ENCODE data around the gene NTF3.

NTF3 gene

GRCh38 chr12:5521456-5522325 lies 89.8 kb downstream of the NTF3 start:
- Histone ChIP-seq H3K9me3 (ENCODE audit: control insufficient read depth, insufficient read depth, low read depth, low read length) (no peaks in the 10 kb centered on the region), H3K4me3 (ENCODE audit: low read depth, low read length) (no peak overlapping the region), H3K4me1 (ENCODE audit: control insufficient read depth, insufficient read depth, low read length) (no peaks in the 10 kb centered on the region), H3K36me3 (ENCODE audit: control insufficient read depth in 2 of 2, insufficient read depth in 1 of 2, low read length in 2 of 2) (no peaks in the 10 kb centered on the region), H3K27ac (ENCODE audit: extremely low read depth, low read depth, low read length) (no peak overlapping the region)
- TF ChIP-seq ZNF335 (tag by site-specific recombination; conservative IDR thresholded peaks at IDR 0.05) (no peak), SETDB1 (IDR thresholded peaks at IDR 0.05; ENCODE audit: insufficient read length, low read length) (no peak), ZNF16 (tag by site-specific recombination; IDR thresholded peaks at IDR 0.05; ENCODE audit: low read depth) (no peak), ZBTB17 (tag by site-specific recombination; IDR thresholded peaks at IDR 0.05) (no peak), ZNF747 (tag by site-specific recombination; IDR thresholded peaks at IDR 0.05) (no peak)
- TF ChIP-seq, protein P1, sequence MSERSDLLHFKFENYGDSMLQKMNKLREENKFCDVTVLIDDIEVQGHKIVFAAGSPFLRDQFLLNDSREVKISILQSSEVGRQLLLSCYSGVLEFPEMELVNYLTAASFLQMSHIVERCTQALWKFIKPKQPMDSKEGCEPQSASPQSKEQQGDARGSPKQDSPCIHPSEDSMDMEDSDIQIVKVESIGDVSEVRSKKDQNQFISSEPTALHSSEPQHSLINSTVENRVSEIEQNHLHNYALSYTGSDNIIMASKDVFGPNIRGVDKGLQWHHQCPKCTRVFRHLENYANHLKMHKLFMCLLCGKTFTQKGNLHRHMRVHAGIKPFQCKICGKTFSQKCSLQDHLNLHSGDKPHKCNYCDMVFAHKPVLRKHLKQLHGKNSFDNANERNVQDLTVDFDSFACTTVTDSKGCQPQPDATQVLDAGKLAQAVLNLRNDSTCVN (tag by site-specific recombination; optimal IDR thresholded peaks at IDR 0.05): no peak
- TF ChIP-seq, protein P2, sequence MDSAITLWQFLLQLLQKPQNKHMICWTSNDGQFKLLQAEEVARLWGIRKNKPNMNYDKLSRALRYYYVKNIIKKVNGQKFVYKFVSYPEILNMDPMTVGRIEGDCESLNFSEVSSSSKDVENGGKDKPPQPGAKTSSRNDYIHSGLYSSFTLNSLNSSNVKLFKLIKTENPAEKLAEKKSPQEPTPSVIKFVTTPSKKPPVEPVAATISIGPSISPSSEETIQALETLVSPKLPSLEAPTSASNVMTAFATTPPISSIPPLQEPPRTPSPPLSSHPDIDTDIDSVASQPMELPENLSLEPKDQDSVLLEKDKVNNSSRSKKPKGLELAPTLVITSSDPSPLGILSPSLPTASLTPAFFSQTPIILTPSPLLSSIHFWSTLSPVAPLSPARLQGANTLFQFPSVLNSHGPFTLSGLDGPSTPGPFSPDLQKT (IDR thresholded peaks at IDR 0.05; ENCODE audit: borderline replicate concordance, low read depth, low read length): no peak
- ChIA-PET POLR2A (no interaction called here), CTCF (interaction anchor here (0.6 to 0.8 kb wide), 2 partner anchors 11 to 93 kb away, joined by 3 read pairs; no protein-coding TSS in a partner anchor)

DNA sequence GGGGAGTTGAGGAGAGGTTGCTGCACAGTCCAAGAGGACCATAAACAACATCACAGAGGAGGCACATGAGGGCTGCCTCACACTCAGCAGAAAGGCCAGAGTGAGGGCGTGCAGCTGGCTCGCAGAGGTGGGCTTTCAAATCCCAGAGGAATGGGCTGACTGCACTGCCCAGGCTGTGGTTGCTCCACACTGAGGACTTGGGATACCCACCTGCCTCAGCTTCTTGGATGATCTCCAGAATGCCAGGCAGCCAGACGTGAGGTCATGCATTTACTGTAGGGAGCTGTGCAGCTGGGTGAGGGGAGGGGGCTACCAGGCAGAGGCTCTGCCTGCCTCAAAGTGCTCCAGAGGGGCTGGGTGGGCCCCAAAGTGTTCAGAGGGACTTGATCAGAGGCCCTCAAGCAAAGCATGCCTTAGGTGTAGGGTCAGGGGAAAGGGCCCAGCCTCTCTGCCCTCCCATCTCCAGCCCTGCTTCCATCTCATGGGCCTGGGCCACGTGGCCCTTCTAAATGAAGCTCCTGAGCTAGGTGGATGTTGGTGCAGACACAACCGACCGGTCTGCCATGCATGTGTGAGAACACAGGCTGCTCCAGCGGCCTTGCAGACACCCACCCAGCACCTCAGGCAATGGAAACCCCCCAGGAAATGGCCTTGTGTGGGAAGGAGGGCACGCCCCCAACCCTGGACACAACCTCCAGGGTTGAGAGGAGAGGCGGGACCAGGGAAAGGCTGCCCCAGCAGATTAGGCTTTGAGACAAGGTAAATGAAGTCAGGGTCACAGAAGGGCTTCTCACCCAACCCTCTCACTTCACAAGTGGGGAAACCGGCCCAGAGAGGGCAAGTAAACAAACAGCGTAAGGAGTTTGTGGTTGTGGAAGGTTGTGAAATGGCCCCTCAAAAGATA lies 90.8 kb downstream of the NTF3 start:
- no peaks in the 10 kb centered on the region for H3K9me3 ChIP-seq (ENCODE audit: control insufficient read depth, insufficient read depth, low read depth, low read length)
- POLR2A ChIA-PET: no interaction called here
- no peaks in the 10 kb centered on the region for H3K4me1 ChIP-seq (ENCODE audit: control insufficient read depth, insufficient read depth, low read length)
- H3K36me3 ChIP-seq (ENCODE audit: control insufficient read depth in 2 of 2, insufficient read depth in 1 of 2, low read length in 2 of 2): no peaks in the 10 kb centered on the region
- H3K27ac ChIP-seq (ENCODE audit: extremely low read depth, low read depth, low read length): no peak overlapping the region
- CTCF ChIA-PET: interaction anchor here (0.6 to 0.8 kb wide), 2 partner anchors 12 to 94 kb away, joined by 3 read pairs; no protein-coding TSS in a partner anchor
- H3K4me3 ChIP-seq (ENCODE audit: low read depth, low read length): no peak overlapping the region
- TF ChIP-seq GLI2 (tag by site-specific recombination; IDR thresholded peaks at IDR 0.05; ENCODE audit: borderline replicate concordance, low read depth) (no peak), ZNF335 (tag by site-specific recombination; conservative IDR thresholded peaks at IDR 0.05) (no peak), ZNF768 (tag by site-specific recombination; IDR thresholded peaks at IDR 0.05) (no peak)

DNA sequence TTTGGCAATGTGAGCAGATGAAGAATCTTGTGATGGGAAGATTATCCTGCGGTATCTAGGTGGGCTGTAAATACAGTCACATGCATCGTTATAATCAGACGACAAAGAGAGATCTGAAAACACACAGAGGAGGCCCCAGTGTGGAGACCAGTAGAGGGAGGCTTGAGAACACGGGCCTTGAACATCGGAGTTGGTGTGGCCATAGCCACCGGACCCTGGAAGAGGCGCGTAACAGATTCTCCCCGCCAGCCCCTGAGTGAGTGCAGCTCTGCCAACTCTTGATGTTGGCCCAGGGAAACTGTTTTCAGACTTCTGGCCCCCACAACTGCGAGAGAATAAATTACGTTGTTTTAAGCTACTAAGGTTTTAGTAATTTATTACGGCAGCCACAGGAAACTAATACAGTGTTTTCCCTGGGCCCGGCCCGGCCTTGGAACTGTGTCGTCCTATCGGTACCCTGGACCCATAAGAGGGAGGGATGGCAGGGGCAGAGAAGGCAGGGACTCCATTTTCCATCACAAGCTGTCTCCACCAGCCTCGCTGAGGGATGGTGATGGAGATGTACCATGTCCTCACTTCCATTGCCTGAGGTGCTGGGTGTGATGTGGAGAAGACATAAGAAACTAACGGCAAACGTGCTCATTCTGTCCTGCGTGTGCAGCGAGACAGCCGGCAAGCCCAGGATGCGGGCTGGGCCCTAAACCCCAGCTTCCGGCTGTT lies 91.6 kb downstream of the NTF3 start:
- ChIA-PET CTCF (no interaction called here), POLR2A (no interaction called here)
- no peak for TF ChIP-seq ZNF792 (tag by site-specific recombination; IDR thresholded peaks at IDR 0.05)
- no peak for TF ChIP-seq ZSCAN23 (tag by site-specific recombination; IDR thresholded peaks at IDR 0.05)
- TF ChIP-seq ZNF350 (tag by site-specific recombination; IDR thresholded peaks at IDR 0.05): no peak
- TF ChIP-seq, protein P3, sequence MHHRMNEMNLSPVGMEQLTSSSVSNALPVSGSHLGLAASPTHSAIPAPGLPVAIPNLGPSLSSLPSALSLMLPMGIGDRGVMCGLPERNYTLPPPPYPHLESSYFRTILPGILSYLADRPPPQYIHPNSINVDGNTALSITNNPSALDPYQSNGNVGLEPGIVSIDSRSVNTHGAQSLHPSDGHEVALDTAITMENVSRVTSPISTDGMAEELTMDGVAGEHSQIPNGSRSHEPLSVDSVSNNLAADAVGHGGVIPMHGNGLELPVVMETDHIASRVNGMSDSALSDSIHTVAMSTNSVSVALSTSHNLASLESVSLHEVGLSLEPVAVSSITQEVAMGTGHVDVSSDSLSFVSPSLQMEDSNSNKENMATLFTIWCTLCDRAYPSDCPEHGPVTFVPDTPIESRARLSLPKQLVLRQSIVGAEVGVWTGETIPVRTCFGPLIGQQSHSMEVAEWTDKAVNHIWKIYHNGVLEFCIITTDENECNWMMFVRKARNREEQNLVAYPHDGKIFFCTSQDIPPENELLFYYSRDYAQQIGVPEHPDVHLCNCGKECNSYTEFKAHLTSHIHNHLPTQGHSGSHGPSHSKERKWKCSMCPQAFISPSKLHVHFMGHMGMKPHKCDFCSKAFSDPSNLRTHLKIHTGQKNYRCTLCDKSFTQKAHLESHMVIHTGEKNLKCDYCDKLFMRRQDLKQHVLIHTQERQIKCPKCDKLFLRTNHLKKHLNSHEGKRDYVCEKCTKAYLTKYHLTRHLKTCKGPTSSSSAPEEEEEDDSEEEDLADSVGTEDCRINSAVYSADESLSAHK (tag by site-specific recombination; IDR thresholded peaks at IDR 0.05): no peak
- H3K4me1 ChIP-seq (ENCODE audit: control insufficient read depth, insufficient read depth, low read length): no peaks in the 10 kb centered on the region
- no peak overlapping the region for H3K4me3 ChIP-seq (ENCODE audit: low read depth, low read length)
- H3K27ac ChIP-seq (ENCODE audit: extremely low read depth, low read depth, low read length): no peak overlapping the region
- no peaks in the 10 kb centered on the region for H3K36me3 ChIP-seq (ENCODE audit: control insufficient read depth in 2 of 2, insufficient read depth in 1 of 2, low read length in 2 of 2)
- no peaks in the 10 kb centered on the region for H3K9me3 ChIP-seq (ENCODE audit: control insufficient read depth, insufficient read depth, low read depth, low read length)
